ENCODE data around the gene AQP10. TPM values are rescaled to one million over a fixed set of nuclear protein-coding genes. Genes with fewer than 3 reads are reported as not detected.

The AQP10 gene
- total and polyA plus RNA-seq, 10 of the 15 experiments (the other 5 are each of a cell fraction or from before 2014, with no cell fraction given), result not detected

DNA sequence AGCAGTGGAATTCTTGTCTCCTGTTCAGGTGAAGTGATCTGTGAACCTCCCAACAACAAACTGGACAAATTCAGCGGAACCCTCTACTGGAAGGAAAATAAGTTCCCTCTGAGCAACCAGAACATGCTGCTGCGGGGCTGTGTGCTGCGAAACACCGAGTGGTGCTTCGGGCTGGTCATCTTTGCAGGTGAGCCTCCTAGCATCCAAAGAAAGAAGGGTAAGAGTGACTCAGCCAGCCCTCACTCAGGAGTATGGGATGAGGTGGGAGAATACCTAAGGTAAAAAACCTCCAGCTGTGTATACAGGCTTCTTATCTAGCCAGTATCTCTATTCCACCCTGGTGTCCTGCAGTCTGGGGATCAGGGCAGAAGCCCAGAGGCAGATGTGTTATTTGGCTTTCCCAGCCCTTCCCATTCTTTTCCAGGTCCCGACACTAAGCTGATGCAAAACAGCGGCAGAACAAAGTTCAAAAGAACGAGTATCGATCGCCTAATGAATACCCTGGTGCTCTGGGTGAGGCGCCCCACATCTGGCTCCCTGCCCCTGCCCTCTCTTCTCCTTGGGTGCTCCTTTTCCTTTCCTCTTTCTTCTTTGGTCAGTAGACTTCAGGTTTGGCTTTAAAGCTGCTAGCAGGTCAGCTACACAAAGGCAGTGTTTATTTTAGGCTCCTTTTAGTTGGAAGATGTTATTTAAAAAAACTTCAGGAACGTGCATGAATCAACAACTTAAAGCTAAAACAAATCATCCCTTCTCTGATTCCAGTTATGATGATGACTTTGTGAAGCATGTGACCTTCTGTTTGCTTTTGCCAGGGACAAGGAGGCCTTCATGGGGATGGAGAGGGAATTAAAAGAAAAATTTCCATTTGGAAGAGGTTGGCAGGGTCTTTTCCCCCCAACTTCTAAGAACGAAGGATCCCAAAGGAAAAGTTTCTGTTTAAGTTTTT, 13.5 kb downstream of the AQP10 start (continued):
- no peak for TF ChIP-seq STAT1 (conservative IDR thresholded peaks at IDR 0.05)

DNA sequence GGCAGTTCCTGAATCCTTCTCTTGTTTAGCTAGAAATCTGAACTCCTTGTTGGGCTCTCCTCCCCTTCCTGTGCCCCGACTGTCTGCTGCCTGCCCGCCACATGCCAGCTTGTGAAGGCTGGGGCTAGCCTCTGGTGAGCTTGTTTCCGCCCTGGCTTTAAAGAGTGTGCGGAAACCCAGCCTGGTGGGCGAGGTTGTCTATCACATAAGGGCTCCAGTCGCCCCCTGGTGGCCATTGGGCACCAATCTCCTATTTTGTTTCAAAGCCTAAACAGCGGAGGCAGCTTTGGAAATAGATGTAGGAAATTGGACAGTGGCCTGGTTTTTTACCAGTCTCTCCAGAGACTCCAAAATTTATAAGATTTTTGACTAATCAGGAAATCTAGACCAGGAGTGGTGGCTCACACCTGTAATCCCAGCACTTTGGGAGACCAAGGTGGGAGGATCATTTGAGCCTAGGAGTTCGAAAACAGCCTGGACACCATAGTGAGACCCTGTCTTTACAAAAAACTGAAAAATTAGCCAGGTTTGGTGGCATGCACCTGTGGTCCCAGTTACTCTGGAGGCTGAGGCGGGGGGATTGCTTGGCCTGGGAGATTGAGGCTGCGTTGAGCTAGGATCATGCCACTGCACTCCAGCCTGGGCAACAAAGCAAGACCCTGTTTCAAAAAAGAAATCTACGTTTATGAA, 14.3 kb downstream of the AQP10 start:
- peak; percentile 99 for ATAC-seq
- no peak for DNase-seq (ENCODE audit: low read depth, low spot score)
- H3K4me1 ChIP-seq (ENCODE audit: control insufficient read depth, insufficient read depth, low read length), result no peaks in the 10 kb centered on the region
- H3K4me2 ChIP-seq (ENCODE audit: control insufficient read depth, insufficient read depth), result no peak overlapping the region
- no peak overlapping the region for H3K4me3 ChIP-seq
- no peaks in the 10 kb centered on the region for H3K27me3 ChIP-seq (replicated peaks in 1 of 2; ENCODE audit: control insufficient read depth in 2 of 2, insufficient read depth in 2 of 2, low read length in 1 of 2)
- in situ Hi-C loops (cut with MboI) (loop anchor here (10.0 kb wide), 1 partner anchor 150 kb away; no protein-coding TSS in a partner anchor), intact Hi-C loops (cut with micrococcal nuclease; ENCODE audit: unreplicated experiment) (loop anchor here (1.0 to 5.0 kb wide), 5 partner anchors 58 to 212 kb away; partner anchors contain the start of gene HAX1)
- SMC1A ChIA-PET (ENCODE audit: uncharacterized antibody, unreplicated experiment), result interaction anchor here (0.6 to 3.0 kb wide), 29 partner anchors 10 to 364 kb away, joined by 3 to 39 read pairs (median 4); partner anchors contain the start of genes ATP8B2 and HAX1
- no peaks in the 10 kb centered on the region for H3K9me3 ChIP-seq (replicated peaks; ENCODE audit: control insufficient read depth, insufficient read depth, low read length)
- no peak for FAIRE-seq
- CTCF ChIA-PET, result interaction anchor here (0.5 to 5.8 kb wide), 81 partner anchors 8 to 1429 kb away, joined by 3 to 104 read pairs (median 4); partner anchors contain the start of genes AQP10, ATP8B2, HAX1 and PMVK
- RAD21 ChIA-PET (ENCODE audit: unreplicated experiment), result interaction anchor here (0.6 to 5.0 kb wide), 26 partner anchors 10 to 801 kb away, joined by 3 to 43 read pairs (median 5); partner anchors contain the start of genes ATP8B2 and UBAP2L
- no peaks in the 10 kb centered on the region for H4K20me1 ChIP-seq (ENCODE audit: control insufficient read depth, insufficient read depth)
- no peak overlapping the region for H2AFZ ChIP-seq (ENCODE audit: control insufficient read depth, low read depth, low read length)
- H3K36me3 ChIP-seq (ENCODE audit: control insufficient read depth in 2 of 2, insufficient read depth in 2 of 2, low read length in 1 of 2), result peaks cover 0 to 12% of the 10 kb centered on the region in 2 experiments; a peak in 3 of 4 replicates
- no TSS peak for BruUV-seq (replicated peaks)
- H3K27ac ChIP-seq (ENCODE audit: control insufficient read depth, insufficient read depth), result no peak overlapping the region
- H3K79me2 ChIP-seq (ENCODE audit: control insufficient read depth, insufficient read depth, low read length), result no peaks in the 10 kb centered on the region
- no peak overlapping the region for H3K9ac ChIP-seq (ENCODE audit: control insufficient read depth, insufficient read depth, low read length)
- WGBS (ENCODE audit: insufficient coverage, insufficient replicate concordance, low lambda C conversion rate, missing lambda C conversion rate), result 28% methylated on average over 11 of the region's 11 CpGs
- POLR2A ChIA-PET, result interaction anchor here (0.6 to 1.6 kb wide), 5 partner anchors 11 to 155 kb away, joined by 3 to 5 read pairs (median 3); partner anchors contain the start of gene HAX1
- no peak for TF ChIP-seq NR2C2 (IDR thresholded peaks at IDR 0.05; ENCODE audit: borderline replicate concordance, control insufficient read depth, insufficient read length, low read depth)
- no peak for TF ChIP-seq CHD1 (IDR thresholded peaks at IDR 0.05; ENCODE audit: low read depth, low read length)
- TF ChIP-seq YY1 (IDR thresholded peaks at IDR 0.05; ENCODE audit: low read depth, low read length), result peak; percentile 72
- TF ChIP-seq TBL1XR1 (IDR thresholded peaks at IDR 0.05; ENCODE audit: low read depth, low read length), result no peak
- no peak for TF ChIP-seq IRF3 (IDR thresholded peaks at IDR 0.05)
- TF ChIP-seq, protein P1, sequence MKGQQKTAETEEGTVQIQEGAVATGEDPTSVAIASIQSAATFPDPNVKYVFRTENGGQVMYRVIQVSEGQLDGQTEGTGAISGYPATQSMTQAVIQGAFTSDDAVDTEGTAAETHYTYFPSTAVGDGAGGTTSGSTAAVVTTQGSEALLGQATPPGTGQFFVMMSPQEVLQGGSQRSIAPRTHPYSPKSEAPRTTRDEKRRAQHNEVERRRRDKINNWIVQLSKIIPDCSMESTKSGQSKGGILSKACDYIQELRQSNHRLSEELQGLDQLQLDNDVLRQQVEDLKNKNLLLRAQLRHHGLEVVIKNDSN (IDR thresholded peaks at IDR 0.05; ENCODE audit: borderline replicate concordance, extremely low read length, insufficient read depth, low read depth, low read length), result no peak
- no peak for TF ChIP-seq ZZZ3 (IDR thresholded peaks at IDR 0.05; ENCODE audit: control insufficient read depth, insufficient read length, low read depth)
- TF ChIP-seq ATF3 (IDR thresholded peaks at IDR 0.05; ENCODE audit: borderline replicate concordance, extremely low read depth, low read depth, low read length), result no peak
- no peak for TF ChIP-seq ESRRA (IDR thresholded peaks at IDR 0.05; ENCODE audit: low read length)
- no peak for TF ChIP-seq HDGF (IDR thresholded peaks at IDR 0.05)
- no peak for TF ChIP-seq ZBTB11 (CRISPR knock-in tag; IDR thresholded peaks at IDR 0.05)
- peak; percentile 28; the same call in 1 of the 3 replicates for TF ChIP-seq POU2F2 (IDR thresholded peaks at IDR 0.05; ENCODE audit: borderline replicate concordance, low read depth, low read length)

All from GM12878 (cell line).